Transverse colon (tissue), 4 donors: Measurements from ENCODE around the gene TCAP. TPM values are rescaled to one million over a fixed set of nuclear protein-coding genes. Genes with fewer than 3 reads are reported as not detected.
"Not testable (repeated sequence)": the region's sequence is repeated elsewhere in the genome, so short reads cannot be mapped to it uniquely, and the experiment has no call there.

ENCODE experiments used
- DNase-seq: peaks from one replicate; pipeline ENCODE4 v3.0.0-alpha.2; 2019
- H3K27ac ChIP-seq, 4 donors: fragments of 200-600 bp; sonication (generic); 2 replicates each; pipeline ENCODE4 v1.5.1; 2016 to 2018; ENCODE audit warnings: inconsistent platforms in 4 of 4
- H3K27me3 ChIP-seq: fragments of 200-600 bp; sonication (generic); 2 replicates; pipeline ENCODE4 v1.5.1; 2017; ENCODE audit warnings: inconsistent platforms
- H3K36me3 ChIP-seq, 4 donors: fragments of 200-600 bp; sonication (generic); 2 replicates each; pipeline ENCODE4 v1.5.1; 2017 to 2019; ENCODE audit warnings: inconsistent platforms in 4 of 4
- H3K4me1 ChIP-seq, 4 donors: fragments of 200-600 bp; sonication (generic); 2 replicates each; pipeline ENCODE4 v1.5.1; 2017 to 2020; ENCODE audit warnings: inconsistent platforms in 4 of 4
- H3K4me3 ChIP-seq, 4 donors: fragments of 200-600 bp; sonication (generic); 1 replicate in 1 of 4; 2 replicates in 3 of 4; pipeline versions ENCODE4 v1.5.1 to v1.6.1; 2017 to 2019; ENCODE audit warnings: inconsistent platforms in 4 of 4
- H3K9me3 ChIP-seq, 2 donors: fragments of 200-600 bp; sonication (generic); 2 replicates each; pipeline ENCODE4 v1.5.1; 2017 to 2019; ENCODE audit warnings: inconsistent platforms in 2 of 2
- CTCF ChIP-seq, 5 experiments: fragments of 200-600 bp in 3 of 5; fragments of 450-650 bp in 2 of 5; sonication (generic) in 3 of 5; IDR thresholded peaks; 1 replicate in 2 of 5; 2 replicates in 3 of 5; pipeline ENCODE4 v1.5.1; 2016 to 2017; ENCODE audit warnings: antibody characterized with exemption in 5 of 5, inconsistent platforms in 3 of 5, mild to moderate bottlenecking in 2 of 5, moderate library complexity in 1 of 5
- EP300 ChIP-seq: sonication (generic); formaldehyde crosslinking; IDR thresholded peaks from one replicate; pipeline ENCODE4 v1.6.1; 2017; ENCODE audit warnings: antibody characterized with exemption, low read depth
- POLR2A ChIP-seq: fragments of 450-650 bp; IDR thresholded peaks from one replicate; pipeline ENCODE4 v1.6.1; 2016; ENCODE audit warnings: antibody characterized with exemption, mild to moderate bottlenecking, moderate library complexity
- POLR2AphosphoS5 ChIP-seq, 3 donors: sonication (generic); formaldehyde crosslinking; IDR thresholded peaks; one replicate each; pipeline ENCODE4 v1.6.1; 2016; ENCODE audit warnings: antibody characterized with exemption in 3 of 3
- WGBS, 2 donors: methylation state at CpG; one replicate each; pipeline ENCODE4 v1.1.5; 2018; ENCODE audit warnings: low coverage in 1 of 2; 5-methylcytosine and 5-hydroxymethylcytosine counted together
- in situ Hi-C, 4 donors: fragments of 200-750 bp; cut with MboI; loops; one replicate each; pipeline versions ENCODE4 v1.15.0 to v1.15.1; 2017; ENCODE audit warnings: low sequenced_read_pairs in 3 of 4, low pct_ligation_motif_present in 1 of 4, low pct_unique_long_range_greater_than_20kb in 1 of 4
- intact Hi-C: fragments of 100-400 bp; cut with DNase I; formaldehyde crosslinking; loops from one replicate; pipeline ENCODE4 v1.15.1; 2023; ENCODE audit warnings: low total_unique reads
- total RNA-seq, 4 donors: library from RNA; depleted of rRNA; stranded (reverse); fragments of >200 nt; gene quantifications; one replicate each; pipeline ENCODE4 v1.1.0, GENCODE V29; 2016

Gene TCAP
- total RNA-seq, 4 donors from 2014 or later, result 0.64 to 1.9 TPM; not detected in 2

DNA sequence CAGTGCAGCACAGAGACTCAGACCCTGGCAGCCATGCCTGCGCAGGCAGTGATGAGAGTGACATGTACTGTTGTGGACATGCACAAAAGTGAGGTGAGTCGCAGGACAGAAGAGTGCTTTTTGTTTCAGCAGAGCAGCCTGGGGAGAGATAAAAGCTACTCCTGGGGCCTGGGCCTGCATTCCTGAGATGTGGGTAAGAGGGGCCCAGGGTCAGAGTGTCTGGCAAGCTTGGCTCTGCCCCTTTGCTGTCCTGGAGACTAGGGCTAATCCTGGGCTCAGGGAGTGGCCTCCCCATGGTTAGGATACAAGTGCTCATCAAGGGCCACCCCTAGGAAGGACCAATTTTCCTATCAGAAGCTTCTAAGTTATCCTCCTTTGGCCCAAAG, 29.9 kb downstream of the TCAP start:
- WGBS, 2 donors, result 91 to 100% methylated on average over 2 of the region's 2 CpGs

GRCh38 chr17:39696731-39697130, 31.6 kb downstream of the TCAP start:
- 85% methylated on average over 6 of the region's 6 CpGs; no CpG with 5 or more reads in 1 of the 2 donors for WGBS, 2 donors
- intact Hi-C loops, result no loop called here
- H3K9me3 ChIP-seq, result no peaks in the 10 kb centered on the region
- no peak overlapping the region for H3K4me3 ChIP-seq
- H3K27me3 ChIP-seq, result peaks cover 4% of the 10 kb centered on the region
- H3K4me1 ChIP-seq, result peaks cover 5 to 20% (median 12%) of the 10 kb centered on the region in 4 donors
- H3K36me3 ChIP-seq, result no peaks in the 10 kb centered on the region
- H3K27ac ChIP-seq, result no peak overlapping the region
- no peak for DNase-seq
- in situ Hi-C loops, result no loop called here
- no peak for TF ChIP-seq CTCF (IDR thresholded peaks at IDR 0.05)
- no peak for TF ChIP-seq POLR2AphosphoS5 (IDR thresholded peaks at IDR 0.05)
- no peak for TF ChIP-seq EP300
- no peak for TF ChIP-seq POLR2A

More for the DNA sequence above, 29.9 kb downstream of the TCAP start:
- Histone ChIP-seq H3K27ac (peak overlapping the region; percentile 1 to 71 (median 38)), H3K27me3 (peaks cover 2% of the 10 kb centered on the region), H3K36me3 (no peaks in the 10 kb centered on the region), H3K9me3 (no peaks in the 10 kb centered on the region), H3K4me1 (peaks cover 0 to 19% (median 11%) of the 10 kb centered on the region in 4 donors), H3K4me3 (no peak overlapping the region)
- intact Hi-C loops (no loop called here), in situ Hi-C loops (no loop called here)
- no peak for TF ChIP-seq EP300
- no peak for TF ChIP-seq POLR2AphosphoS5 (IDR thresholded peaks at IDR 0.05)
- no peak for TF ChIP-seq CTCF (IDR thresholded peaks at IDR 0.05)
- no peak for TF ChIP-seq POLR2A
- DNase-seq, result no peak

- 94 to 100% methylated on average over 3 to 5 of the region's 5 CpGs for WGBS, 2 donors
- in situ Hi-C loops (no loop called here), intact Hi-C loops (no loop called here)
- DNase-seq, result no peak
- no peak overlapping the region for H3K27ac ChIP-seq
- H3K27me3 ChIP-seq, result peaks cover 4% of the 10 kb centered on the region
- H3K36me3 ChIP-seq, result no peaks in the 10 kb centered on the region
- TF ChIP-seq POLR2AphosphoS5 (IDR thresholded peaks at IDR 0.05), result no peak
- TF ChIP-seq POLR2A, result no peak
- no peak for TF ChIP-seq CTCF (IDR thresholded peaks at IDR 0.05)
- no peak for TF ChIP-seq EP300
- no peak overlapping the region for H3K4me3 ChIP-seq
- no peaks in the 10 kb centered on the region for H3K9me3 ChIP-seq
- H3K4me1 ChIP-seq, result peaks cover 17 to 32% (median 23%) of the 10 kb centered on the region in 4 donors
Measured at GRCh38 chr17:39697961-39698360, 32.8 kb downstream of the TCAP start.

DNA sequence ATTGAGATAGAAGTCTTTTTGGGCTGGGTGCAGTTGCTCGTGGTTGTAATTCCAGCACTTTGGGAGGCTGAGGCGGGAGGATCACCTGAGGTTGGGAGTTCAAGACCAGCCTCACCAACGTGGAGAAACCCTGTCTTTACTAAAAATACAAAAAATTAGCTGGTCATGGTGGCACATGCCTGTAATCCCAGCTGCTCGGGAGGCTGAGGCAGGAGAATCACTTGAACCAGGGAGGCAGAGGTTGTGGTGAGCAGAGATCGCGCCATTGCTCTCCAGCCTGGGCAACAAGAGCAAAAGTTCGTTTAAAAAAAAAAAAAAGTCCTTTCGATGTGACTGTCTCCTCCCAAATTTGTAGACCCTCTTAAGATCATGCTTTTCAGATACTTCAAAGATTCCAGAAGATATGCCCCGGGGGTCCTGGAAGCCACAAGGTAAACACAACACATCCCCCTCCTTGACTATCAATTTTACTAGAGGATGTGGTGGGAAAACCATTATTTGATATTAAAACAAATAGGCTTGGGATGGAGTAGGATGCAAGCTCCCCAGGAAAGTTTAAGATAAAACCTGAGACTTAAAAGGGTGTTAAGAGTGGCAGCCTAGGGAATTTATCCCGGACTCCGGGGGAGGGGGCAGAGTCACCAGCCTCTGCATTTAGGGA, 34.1 kb downstream of the TCAP start:
- intact Hi-C loops, H3K27me3 ChIP-seq, in situ Hi-C loops, H3K9me3 ChIP-seq, H3K36me3 ChIP-seq, DNase-seq: not testable (repeated sequence)
- Histone ChIP-seq H3K27ac (peak overlapping the region; percentile 90 to 95 (median 92)), H3K4me3 (peak overlapping the region; percentile 67 to 85 (median 67)), H3K4me1 (peaks cover 26 to 45% (median 35%) of the 10 kb centered on the region in 4 donors)
- WGBS, 2 donors, result 47 to 59% methylated on average over 4 to 11 of the region's 11 CpGs
- TF ChIP-seq CTCF (IDR thresholded peaks at IDR 0.05), result peak in 1 of 5 experiments; percentile 5
